ENCODE data around the gene TMEM256. TPM values are rescaled to one million over a fixed set of nuclear protein-coding genes. Genes with fewer than 3 reads are reported as not detected.

Gene TMEM256
- total RNA-seq, 1 donor from 2014 or later: 45.9 TPM

DNA sequence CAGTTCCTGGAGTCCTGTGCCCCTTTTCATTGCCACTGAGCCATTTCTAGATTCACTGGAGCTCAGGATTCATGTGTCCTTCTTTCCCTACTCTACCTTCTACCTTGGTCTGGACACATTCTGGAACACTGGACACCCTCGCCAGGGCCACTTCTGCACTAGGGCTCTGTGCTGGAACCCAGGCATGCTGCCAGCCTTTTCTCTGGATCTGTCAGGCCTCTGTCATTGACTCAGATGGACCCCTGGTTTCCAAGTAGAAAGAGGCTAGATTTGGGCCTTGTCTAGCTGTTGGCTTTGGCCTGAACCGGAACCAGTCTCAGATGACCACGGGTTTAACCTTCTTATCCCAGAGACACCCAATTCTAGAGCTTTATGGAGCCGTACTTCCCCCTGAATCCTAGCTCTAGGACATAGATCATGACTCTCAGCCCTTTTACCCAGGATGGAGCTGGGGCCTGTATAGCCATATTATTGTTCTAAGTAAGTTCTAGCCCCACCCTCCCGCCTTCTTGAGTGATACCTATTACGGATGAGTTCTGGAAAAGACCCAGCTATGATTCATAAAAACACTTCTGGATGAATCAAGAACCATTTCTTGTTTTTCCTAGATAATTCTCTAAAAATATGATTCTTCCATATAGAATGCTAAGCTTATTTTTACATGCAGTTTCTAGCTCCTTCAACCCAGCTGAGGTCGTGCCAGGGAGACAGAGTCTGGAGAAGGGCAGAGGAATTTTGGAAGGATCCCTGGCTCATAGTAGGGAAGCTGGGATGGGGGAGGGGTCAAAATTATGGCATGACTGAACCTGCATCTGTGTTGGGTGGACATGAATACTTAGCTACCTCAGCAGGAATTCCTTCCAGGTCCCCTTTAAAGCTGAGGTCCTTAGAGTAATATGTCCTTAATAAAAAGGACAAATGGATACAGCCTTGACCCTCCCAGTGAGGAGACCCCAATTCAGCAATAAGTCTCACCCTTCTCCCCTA, 39.9 kb upstream of the TMEM256 start:
- no peak overlapping the region for H3K4me3 Mint-ChIP-seq (ENCODE audit: unreplicated experiment)
- peaks cover 42% of the 10 kb centered on the region for H3K27me3 Mint-ChIP-seq (ENCODE audit: unreplicated experiment)
- H3K36me3 Mint-ChIP-seq (ENCODE audit: unreplicated experiment): no peaks in the 10 kb centered on the region
- TF ChIP-seq, protein P1, sequence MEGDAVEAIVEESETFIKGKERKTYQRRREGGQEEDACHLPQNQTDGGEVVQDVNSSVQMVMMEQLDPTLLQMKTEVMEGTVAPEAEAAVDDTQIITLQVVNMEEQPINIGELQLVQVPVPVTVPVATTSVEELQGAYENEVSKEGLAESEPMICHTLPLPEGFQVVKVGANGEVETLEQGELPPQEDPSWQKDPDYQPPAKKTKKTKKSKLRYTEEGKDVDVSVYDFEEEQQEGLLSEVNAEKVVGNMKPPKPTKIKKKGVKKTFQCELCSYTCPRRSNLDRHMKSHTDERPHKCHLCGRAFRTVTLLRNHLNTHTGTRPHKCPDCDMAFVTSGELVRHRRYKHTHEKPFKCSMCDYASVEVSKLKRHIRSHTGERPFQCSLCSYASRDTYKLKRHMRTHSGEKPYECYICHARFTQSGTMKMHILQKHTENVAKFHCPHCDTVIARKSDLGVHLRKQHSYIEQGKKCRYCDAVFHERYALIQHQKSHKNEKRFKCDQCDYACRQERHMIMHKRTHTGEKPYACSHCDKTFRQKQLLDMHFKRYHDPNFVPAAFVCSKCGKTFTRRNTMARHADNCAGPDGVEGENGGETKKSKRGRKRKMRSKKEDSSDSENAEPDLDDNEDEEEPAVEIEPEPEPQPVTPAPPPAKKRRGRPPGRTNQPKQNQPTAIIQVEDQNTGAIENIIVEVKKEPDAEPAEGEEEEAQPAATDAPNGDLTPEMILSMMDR (IDR thresholded peaks at IDR 0.05): no peak
- no peak for DNase-seq (ENCODE audit: extremely low spot score, unreplicated experiment)
- peaks cover 28% of the 10 kb centered on the region for H3K4me1 Mint-ChIP-seq (ENCODE audit: unreplicated experiment)
- no peak overlapping the region for H3K27ac Mint-ChIP-seq (ENCODE audit: unreplicated experiment)
- no peaks in the 10 kb centered on the region for H3K9me3 Mint-ChIP-seq (ENCODE audit: unreplicated experiment)

DNA sequence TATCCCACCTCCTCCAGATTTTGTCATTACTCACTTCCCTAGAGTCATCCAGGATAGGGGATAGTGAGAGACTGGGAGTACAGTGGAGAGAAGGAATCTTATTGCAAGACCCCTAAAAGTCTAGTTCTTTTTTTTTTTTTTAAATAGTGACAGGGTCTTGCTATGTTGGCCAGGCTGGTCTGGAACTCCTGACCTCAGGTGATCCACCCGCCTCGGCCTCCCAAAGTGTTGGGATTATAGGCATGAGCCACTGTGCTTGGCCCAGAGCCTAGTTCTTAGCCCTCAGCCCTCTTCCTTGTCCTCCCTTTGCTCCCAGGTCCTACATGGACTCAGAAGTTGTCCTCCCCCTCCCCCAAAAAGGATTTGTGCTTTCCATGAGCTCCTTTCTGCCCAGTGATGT, 38.2 kb upstream of the TMEM256 start:
- TF ChIP-seq, protein P1 (IDR thresholded peaks at IDR 0.05): no peak
- peaks cover 43% of the 10 kb centered on the region for H3K4me1 Mint-ChIP-seq (ENCODE audit: unreplicated experiment)
- DNase-seq (ENCODE audit: extremely low spot score, unreplicated experiment): no peak
- no peak overlapping the region for H3K27ac Mint-ChIP-seq (ENCODE audit: unreplicated experiment)
- H3K4me3 Mint-ChIP-seq (ENCODE audit: unreplicated experiment): no peak overlapping the region
- no peaks in the 10 kb centered on the region for H3K9me3 Mint-ChIP-seq (ENCODE audit: unreplicated experiment)
- H3K27me3 Mint-ChIP-seq (ENCODE audit: unreplicated experiment): peaks cover 45% of the 10 kb centered on the region
- peaks cover 2% of the 10 kb centered on the region for H3K36me3 Mint-ChIP-seq (ENCODE audit: unreplicated experiment)

DNA sequence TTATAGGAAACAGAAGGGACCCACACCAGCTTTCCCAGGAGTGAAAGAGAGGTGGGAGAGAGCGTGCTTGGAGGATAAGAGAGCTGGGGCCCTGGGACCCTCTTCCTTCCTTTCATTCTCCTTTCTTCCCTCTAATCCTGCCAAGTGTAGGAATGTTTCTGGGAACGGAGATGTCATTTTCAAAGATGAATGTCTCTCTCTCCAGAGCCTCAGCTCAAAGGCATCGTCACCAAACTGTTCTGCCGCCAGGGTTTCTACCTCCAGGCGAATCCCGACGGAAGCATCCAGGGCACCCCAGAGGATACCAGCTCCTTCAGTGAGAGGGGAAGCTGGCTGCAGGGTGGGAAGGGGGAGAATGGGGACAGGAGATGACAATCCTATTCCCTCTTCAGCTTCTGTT, 37.4 kb upstream of the TMEM256 start:
- H3K9me3 Mint-ChIP-seq (ENCODE audit: unreplicated experiment): no peaks in the 10 kb centered on the region
- no peak overlapping the region for H3K4me3 Mint-ChIP-seq (ENCODE audit: unreplicated experiment)
- TF ChIP-seq, protein P1 (IDR thresholded peaks at IDR 0.05): no peak
- DNase-seq (ENCODE audit: extremely low spot score, unreplicated experiment): no peak
- peaks cover 44% of the 10 kb centered on the region for H3K27me3 Mint-ChIP-seq (ENCODE audit: unreplicated experiment)
- no peak overlapping the region for H3K27ac Mint-ChIP-seq (ENCODE audit: unreplicated experiment)
- peaks cover 2% of the 10 kb centered on the region for H3K36me3 Mint-ChIP-seq (ENCODE audit: unreplicated experiment)
- H3K4me1 Mint-ChIP-seq (ENCODE audit: unreplicated experiment): peaks cover 49% of the 10 kb centered on the region

DNA sequence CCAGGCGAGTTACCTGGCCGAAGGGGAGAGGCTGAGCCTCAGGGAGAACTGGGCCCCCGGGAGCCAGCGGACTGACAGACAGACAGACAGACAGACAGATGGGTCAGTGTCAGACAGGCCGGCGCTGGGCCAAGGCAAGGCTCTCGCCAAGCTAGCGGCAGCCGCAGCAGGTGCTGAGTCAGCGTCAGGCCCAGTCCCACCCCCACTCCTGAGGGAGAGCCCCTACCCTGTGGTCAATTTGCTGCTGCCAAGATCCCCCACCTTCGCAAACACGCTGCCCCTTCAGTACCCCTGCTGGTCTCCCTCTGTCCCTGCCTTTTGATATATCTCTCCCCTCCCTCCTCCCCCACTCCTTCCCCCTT, 36.9 kb upstream of the TMEM256 start:
- no peak for DNase-seq (ENCODE audit: extremely low spot score, unreplicated experiment)
- peaks cover 41% of the 10 kb centered on the region for H3K27me3 Mint-ChIP-seq (ENCODE audit: unreplicated experiment)
- H3K4me3 Mint-ChIP-seq (ENCODE audit: unreplicated experiment): peak overlapping the region; percentile 79
- H3K27ac Mint-ChIP-seq (ENCODE audit: unreplicated experiment): no peak overlapping the region
- no peaks in the 10 kb centered on the region for H3K9me3 Mint-ChIP-seq (ENCODE audit: unreplicated experiment)
- H3K36me3 Mint-ChIP-seq (ENCODE audit: unreplicated experiment): peaks cover 2% of the 10 kb centered on the region
- peaks cover 53% of the 10 kb centered on the region for H3K4me1 Mint-ChIP-seq (ENCODE audit: unreplicated experiment)
- TF ChIP-seq, protein P1 (IDR thresholded peaks at IDR 0.05): no peak

DNA sequence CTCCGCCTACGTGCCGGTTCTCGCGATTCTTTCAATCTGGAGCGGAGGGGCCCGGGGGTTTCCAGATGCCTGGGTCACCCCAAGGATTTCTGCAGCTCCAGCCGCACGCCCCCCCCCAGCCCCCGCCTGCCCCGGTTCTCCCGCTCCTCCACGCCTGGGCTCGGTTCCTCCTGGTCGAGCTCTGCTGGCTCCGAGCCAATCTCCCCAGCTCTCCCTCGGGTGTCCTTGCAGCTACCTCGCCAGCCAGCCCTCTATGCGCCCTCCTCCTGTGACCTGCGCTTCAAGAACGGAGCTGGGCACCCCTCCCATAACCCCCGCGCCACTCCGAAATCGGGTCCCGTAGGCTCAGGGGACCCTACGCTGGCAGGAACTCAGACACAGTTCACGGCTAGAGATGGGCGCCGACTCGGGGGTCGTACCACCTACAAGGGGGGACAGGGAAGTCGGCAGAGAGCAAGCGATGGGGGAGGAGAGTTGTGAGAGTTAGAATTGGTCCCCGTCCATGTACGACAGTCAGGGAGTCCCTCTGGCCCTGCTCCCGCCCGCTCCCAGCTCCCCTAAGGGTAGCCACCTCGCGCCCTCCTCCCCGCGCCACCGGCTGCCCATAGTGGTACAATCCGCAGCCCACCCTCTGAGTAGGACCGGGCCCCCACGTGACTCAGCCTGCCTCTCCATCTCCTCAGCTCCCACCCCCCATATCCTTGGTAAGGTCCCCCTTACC, 36.4 kb upstream of the TMEM256 start:
- no peak overlapping the region for H3K27ac Mint-ChIP-seq (ENCODE audit: unreplicated experiment)
- H3K4me1 Mint-ChIP-seq (ENCODE audit: unreplicated experiment): peaks cover 50% of the 10 kb centered on the region
- peak overlapping the region; percentile 79 for H3K4me3 Mint-ChIP-seq (ENCODE audit: unreplicated experiment)
- peaks cover 2% of the 10 kb centered on the region for H3K36me3 Mint-ChIP-seq (ENCODE audit: unreplicated experiment)
- H3K27me3 Mint-ChIP-seq (ENCODE audit: unreplicated experiment): peaks cover 36% of the 10 kb centered on the region
- DNase-seq (ENCODE audit: extremely low spot score, unreplicated experiment): no peak
- TF ChIP-seq, protein P1 (IDR thresholded peaks at IDR 0.05): no peak
- no peaks in the 10 kb centered on the region for H3K9me3 Mint-ChIP-seq (ENCODE audit: unreplicated experiment)
